Sigmoid colon (tissue), 7 donors: ENCODE measurements around the gene RPA3. TPM values are rescaled to one million over a fixed set of nuclear protein-coding genes. Genes with fewer than 3 reads are reported as not detected.

ENCODE experiments used
- DNase-seq: peaks from one replicate; pipeline ENCODE4 v3.0.0-alpha.2; 2019
- H3K27ac ChIP-seq, 4 donors: fragments of 200-600 bp; sonication (generic); one replicate each; pipeline ENCODE4 v1.5.1; 2016 to 2019; ENCODE audit warnings: mild to moderate bottlenecking in 1 of 4
- H3K27me3 ChIP-seq, 3 donors: fragments of 200-600 bp; sonication (generic); one replicate each; pipeline ENCODE4 v1.5.1; 2019; ENCODE audit warnings: mild to moderate bottlenecking in 1 of 3
- H3K36me3 ChIP-seq, 4 donors: fragments of 200-600 bp; sonication (generic); one replicate each; pipeline ENCODE4 v1.5.1; 2016 to 2019
- H3K4me1 ChIP-seq, 4 donors: fragments of 200-600 bp; sonication (generic); one replicate each; pipeline ENCODE4 v1.5.1; 2017 to 2019
- H3K4me3 ChIP-seq, 4 donors: fragments of 200-600 bp; sonication (generic); one replicate each; pipeline ENCODE4 v1.5.1; 2017 to 2019; ENCODE audit warnings: mild to moderate bottlenecking in 2 of 4, moderate library complexity in 1 of 4
- H3K9me3 ChIP-seq, 4 donors: fragments of 200-600 bp in 3 of 4; sonication (generic) in 3 of 4; one replicate each; pipeline versions ENCODE4 v1.5.1 to v1.6.1; 2013 to 2019
- EP300 ChIP-seq, 4 donors: sonication (generic); formaldehyde crosslinking; IDR thresholded peaks; one replicate each; pipeline ENCODE4 v1.6.1; 2017; ENCODE audit warnings: antibody characterized with exemption in 4 of 4
- POLR2A ChIP-seq, 2 donors: fragments of 450-650 bp; IDR thresholded peaks; one replicate each; pipeline ENCODE4 v1.6.1; 2016; ENCODE audit warnings: antibody characterized with exemption in 2 of 2, mild to moderate bottlenecking in 2 of 2, moderate library complexity in 2 of 2
- POLR2AphosphoS5 ChIP-seq, 4 donors: sonication (generic); formaldehyde crosslinking; IDR thresholded peaks; one replicate each; pipeline ENCODE4 v1.6.1; 2017; ENCODE audit warnings: antibody characterized with exemption in 4 of 4
- WGBS, 2 donors: extraction: QIAGEN DNeasy Blood & Tissue Kit; methylation state at CpG; one replicate each; pipeline ENCODE4 v1.1.7; 2013; 5-methylcytosine and 5-hydroxymethylcytosine counted together
- intact Hi-C: fragments of 100-400 bp; cut with DNase I; formaldehyde crosslinking; loops from one replicate; pipeline ENCODE4 v1.15.1; 2023
- polyA plus RNA-seq, 3 donors: library from polyadenylated mRNA; stranded (reverse); fragments of 200-250 nt; gene quantifications; one replicate each; pipeline ENCODE4 v1.2.3, GENCODE V29; 2013
- total RNA-seq, 4 donors: library from RNA; depleted of rRNA; stranded (reverse); fragments of >200 nt; gene quantifications; one replicate each; pipeline ENCODE4 v1.1.0, GENCODE V29; 2016
- TF ChIP-seq, protein P1 (sequence below), 4 experiments: fragments of 450-650 bp in 3 of 4; fragments of 200-600 bp in 1 of 4; IDR thresholded peaks; one replicate each; pipeline ENCODE4 v1.5.1; 2016 to 2019; ENCODE audit warnings: antibody characterized with exemption in 4 of 4, mild to moderate bottlenecking in 3 of 4, moderate library complexity in 2 of 4
- donor health status: healthy with polysubstance abuse.
- donor health status: Bipolar disorder and iron deficiency.
- donor health status: healthy.

RPA3 gene
- total and polyA plus RNA-seq, 7 donors, result 15.8 to 66.8 (median 30.3) TPM

DNA sequence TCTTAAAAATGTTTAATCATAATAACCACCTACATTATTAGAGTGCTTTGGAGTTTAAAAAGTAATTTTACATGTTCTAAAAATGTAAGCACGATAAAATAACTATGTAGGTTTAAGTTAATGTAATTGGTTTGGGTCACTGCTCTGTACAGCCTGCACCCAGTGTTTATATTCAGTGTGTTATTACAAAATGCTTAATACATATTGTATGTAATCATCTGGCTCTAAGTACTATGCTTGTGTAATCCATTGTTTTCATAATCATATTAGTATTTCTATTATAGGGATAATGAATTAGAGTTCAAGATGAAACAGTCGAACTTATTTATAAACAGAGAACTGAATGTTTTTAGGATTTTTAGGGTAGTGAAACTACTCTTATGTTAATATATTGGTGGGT lies 13.1 kb downstream of the RPA3 start:
- WGBS, 2 donors, result 74 to 95% methylated on average over 2 of the region's 2 CpGs

DNA sequence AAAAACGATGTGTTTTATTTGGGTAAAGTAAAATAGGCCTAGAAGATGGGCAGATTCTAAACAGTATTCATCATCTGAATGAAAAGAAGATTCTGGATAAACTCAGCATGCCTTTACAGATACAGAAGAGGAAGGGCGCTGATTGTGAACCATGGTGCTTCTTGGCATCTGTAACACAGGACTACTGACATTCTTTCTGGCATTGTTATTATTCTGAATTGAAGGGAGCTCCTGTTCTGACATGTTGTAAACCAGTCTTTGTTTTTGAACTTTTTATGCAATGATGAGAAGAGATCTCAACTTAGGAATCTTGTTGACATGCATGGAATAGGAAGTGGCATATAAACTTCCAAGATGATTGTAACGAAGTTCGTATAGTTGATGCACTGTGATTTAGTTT lies 13.5 kb downstream of the RPA3 start:
- H3K4me3 ChIP-seq, result no peak overlapping the region
- peaks cover 0 to 50% (median 37%) of the 10 kb centered on the region in 4 donors for H3K4me1 ChIP-seq
- 92 to 94% methylated on average over 4 of the region's 4 CpGs for WGBS, 2 donors
- H3K27ac ChIP-seq, result no peak overlapping the region
- H3K27me3 ChIP-seq, result no peaks in the 10 kb centered on the region
- no peak for DNase-seq
- H3K36me3 ChIP-seq, result no peaks in the 10 kb centered on the region
- intact Hi-C loops, result no loop called here
- TF ChIP-seq, protein P1, sequence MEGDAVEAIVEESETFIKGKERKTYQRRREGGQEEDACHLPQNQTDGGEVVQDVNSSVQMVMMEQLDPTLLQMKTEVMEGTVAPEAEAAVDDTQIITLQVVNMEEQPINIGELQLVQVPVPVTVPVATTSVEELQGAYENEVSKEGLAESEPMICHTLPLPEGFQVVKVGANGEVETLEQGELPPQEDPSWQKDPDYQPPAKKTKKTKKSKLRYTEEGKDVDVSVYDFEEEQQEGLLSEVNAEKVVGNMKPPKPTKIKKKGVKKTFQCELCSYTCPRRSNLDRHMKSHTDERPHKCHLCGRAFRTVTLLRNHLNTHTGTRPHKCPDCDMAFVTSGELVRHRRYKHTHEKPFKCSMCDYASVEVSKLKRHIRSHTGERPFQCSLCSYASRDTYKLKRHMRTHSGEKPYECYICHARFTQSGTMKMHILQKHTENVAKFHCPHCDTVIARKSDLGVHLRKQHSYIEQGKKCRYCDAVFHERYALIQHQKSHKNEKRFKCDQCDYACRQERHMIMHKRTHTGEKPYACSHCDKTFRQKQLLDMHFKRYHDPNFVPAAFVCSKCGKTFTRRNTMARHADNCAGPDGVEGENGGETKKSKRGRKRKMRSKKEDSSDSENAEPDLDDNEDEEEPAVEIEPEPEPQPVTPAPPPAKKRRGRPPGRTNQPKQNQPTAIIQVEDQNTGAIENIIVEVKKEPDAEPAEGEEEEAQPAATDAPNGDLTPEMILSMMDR (IDR thresholded peaks at IDR 0.05), result no peak
- TF ChIP-seq POLR2AphosphoS5 (IDR thresholded peaks at IDR 0.05) (no peak), EP300 (IDR thresholded peaks at IDR 0.05) (no peak), POLR2A (IDR thresholded peaks at IDR 0.05) (no peak)
- H3K9me3 ChIP-seq, result no peaks in the 10 kb centered on the region

More for the DNA sequence above, 13.1 kb downstream of the RPA3 start:
- Histone ChIP-seq H3K9me3 (no peaks in the 10 kb centered on the region), H3K27ac (no peak overlapping the region), H3K36me3 (no peaks in the 10 kb centered on the region), H3K4me3 (no peak overlapping the region), H3K27me3 (no peaks in the 10 kb centered on the region), H3K4me1 (peaks cover 0 to 47% (median 34%) of the 10 kb centered on the region in 4 donors)
- no peak for DNase-seq
- intact Hi-C loops, result no loop called here
- TF ChIP-seq EP300 (IDR thresholded peaks at IDR 0.05), result no peak
- TF ChIP-seq, protein P1 (IDR thresholded peaks at IDR 0.05), result no peak
- TF ChIP-seq POLR2AphosphoS5 (IDR thresholded peaks at IDR 0.05), result no peak
- TF ChIP-seq POLR2A (IDR thresholded peaks at IDR 0.05), result no peak

DNA sequence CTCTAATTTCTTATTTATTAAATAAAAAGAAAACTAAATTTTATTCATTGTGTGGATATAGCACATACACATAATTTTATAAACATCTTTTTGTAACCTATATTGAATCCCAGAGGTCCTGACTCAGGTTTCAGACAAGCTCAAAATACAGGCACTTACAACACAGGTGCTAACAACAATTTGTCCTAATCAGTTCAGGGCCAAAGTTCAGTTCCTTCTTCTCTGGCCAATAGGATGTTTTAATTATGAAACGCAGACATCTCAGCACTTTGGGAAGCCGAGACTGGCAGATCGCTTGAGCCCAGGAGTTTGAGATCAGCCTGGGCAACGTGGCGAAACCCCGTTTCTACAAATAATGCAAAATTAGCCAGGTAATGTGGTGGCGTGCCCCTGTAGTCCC lies 15.0 kb downstream of the RPA3 start:
- H3K9me3 ChIP-seq, result no peaks in the 10 kb centered on the region
- no peak overlapping the region for H3K4me3 ChIP-seq
- H3K27ac ChIP-seq, result no peak overlapping the region
- DNase-seq, result no peak
- WGBS, 2 donors, result 47 to 84% methylated on average over 7 of the region's 7 CpGs
- peaks cover 0 to 63% (median 45%) of the 10 kb centered on the region in 4 donors for H3K4me1 ChIP-seq
- H3K27me3 ChIP-seq, result no peaks in the 10 kb centered on the region
- TF ChIP-seq, protein P1 (IDR thresholded peaks at IDR 0.05), result no peak
- no peak for TF ChIP-seq POLR2AphosphoS5 (IDR thresholded peaks at IDR 0.05)
- no peak for TF ChIP-seq EP300 (IDR thresholded peaks at IDR 0.05)
- TF ChIP-seq POLR2A (IDR thresholded peaks at IDR 0.05), result no peak
- intact Hi-C loops, result no loop called here
- H3K36me3 ChIP-seq, result no peaks in the 10 kb centered on the region

DNA sequence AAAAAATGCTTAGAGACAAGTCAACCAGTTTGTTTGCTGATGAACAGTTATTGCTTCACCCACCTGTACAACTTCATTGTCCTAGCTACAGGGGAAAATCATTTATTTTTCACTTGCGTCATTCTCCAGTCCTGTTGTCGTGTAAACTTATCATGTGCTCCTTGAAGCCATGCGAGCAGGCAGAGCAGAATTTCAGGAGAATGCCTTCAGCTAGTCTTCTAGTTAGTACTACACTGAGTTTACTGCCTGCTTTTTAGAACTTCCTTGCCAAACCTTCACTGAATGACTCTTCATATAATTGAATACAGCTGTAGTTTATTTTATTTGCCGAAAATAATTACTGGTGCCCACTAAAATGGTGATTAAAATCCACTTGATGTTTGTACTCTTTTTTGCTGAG lies 15.6 kb downstream of the RPA3 start:
- H3K4me1 ChIP-seq, result peaks cover 0 to 63% (median 43%) of the 10 kb centered on the region in 4 donors
- no peak for TF ChIP-seq EP300 (IDR thresholded peaks at IDR 0.05)
- TF ChIP-seq POLR2A (IDR thresholded peaks at IDR 0.05), result no peak
- TF ChIP-seq, protein P1 (IDR thresholded peaks at IDR 0.05), result no peak
- no peak for TF ChIP-seq POLR2AphosphoS5 (IDR thresholded peaks at IDR 0.05)
- H3K9me3 ChIP-seq, result no peaks in the 10 kb centered on the region

DNA sequence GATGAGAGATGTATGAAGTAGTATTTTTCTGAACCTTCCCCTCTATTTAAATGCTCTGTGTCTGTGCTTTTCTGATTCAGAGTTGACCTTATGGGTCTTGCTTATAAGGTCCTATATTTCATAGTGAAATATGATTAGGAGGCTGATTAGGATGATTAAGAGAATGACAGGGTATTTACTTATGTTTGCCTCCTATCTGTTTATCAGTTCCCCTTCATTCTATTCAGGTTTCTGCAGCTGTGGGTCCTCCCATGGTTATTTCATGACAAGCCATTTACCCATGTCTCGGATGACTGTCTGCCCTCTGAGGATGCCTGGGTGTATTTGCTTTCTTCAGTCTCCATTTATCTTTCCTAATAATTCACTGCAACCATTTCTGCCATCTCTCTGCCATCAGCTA lies 16.9 kb downstream of the RPA3 start:
- H3K27me3 ChIP-seq, result no peaks in the 10 kb centered on the region
- DNase-seq, result no peak
- peaks cover 0 to 63% (median 42%) of the 10 kb centered on the region in 4 donors for H3K4me1 ChIP-seq
- H3K4me3 ChIP-seq, result no peak overlapping the region
- H3K9me3 ChIP-seq, result no peaks in the 10 kb centered on the region
- TF ChIP-seq POLR2A (IDR thresholded peaks at IDR 0.05) (no peak), EP300 (IDR thresholded peaks at IDR 0.05) (no peak), POLR2AphosphoS5 (IDR thresholded peaks at IDR 0.05) (no peak)
- H3K27ac ChIP-seq, result no peak overlapping the region
- intact Hi-C loops, result no loop called here
- no peaks in the 10 kb centered on the region for H3K36me3 ChIP-seq
- 90 to 95% methylated on average over 1 of the region's 1 CpG for WGBS, 2 donors

More for the DNA sequence above, 15.6 kb downstream of the RPA3 start:
- Histone ChIP-seq H3K4me3 (no peak overlapping the region), H3K27ac (no peak overlapping the region), H3K27me3 (no peaks in the 10 kb centered on the region), H3K36me3 (no peaks in the 10 kb centered on the region)
- 28 to 78% methylated on average over 4 of the region's 4 CpGs for WGBS, 2 donors
- no peak for DNase-seq
- intact Hi-C loops, result no loop called here
